ENCODE measurements around the gene HSPA12B.

GRCh38 chr20:3694864-3695263, 37.6 kb upstream of the HSPA12B start:
- TF ChIP-seq CTCF (conservative IDR thresholded peaks at IDR 0.05) (no peak), ZFX (IDR thresholded peaks at IDR 0.05) (no peak)
